GM18951 (cell line): ENCODE measurements around the gene SKOR1.

Source experiments
- POLR2A ChIP-seq: IDR thresholded peaks from 4 replicates; pipeline ENCODE4 v1.6.1; 2011; ENCODE audit warnings: mild to moderate bottlenecking; ENCODE audit not compliant: insufficient read length, insufficient read depth; ENCODE audit errors: extremely low read depth
- in situ Hi-C: fragments of 300-500 bp; cut with MboI; formaldehyde crosslinking; loops from one replicate; pipeline ENCODE4 v1.12.0; 2022; ENCODE audit warnings: low sequenced_read_pairs, mixed read lengths, inconsistent platforms; ENCODE audit not compliant: unreplicated experiment

Gene SKOR1

GRCh38 chr15:67863442-67863987 is 38.2 kb downstream of the SKOR1 start:
- in situ Hi-C loops = loop anchor here (25.0 kb wide), 1 partner anchor 299 kb away; no protein-coding TSS in a partner anchor

GRCh38 chr15:67865331-67865730 is 40.0 kb downstream of the SKOR1 start:
- in situ Hi-C loops = loop anchor here (25.0 kb wide), 1 partner anchor 297 kb away; no protein-coding TSS in a partner anchor

More at GRCh38 chr15:67863442-67863987, 38.2 kb downstream of the SKOR1 start:
- no peak for TF ChIP-seq POLR2A

GRCh38 chr15:67865766-67866165 is 40.5 kb downstream of the SKOR1 start:
- in situ Hi-C loops = loop anchor here (25.0 kb wide), 1 partner anchor 297 kb away; no protein-coding TSS in a partner anchor
- TF ChIP-seq POLR2A = no peak

More at GRCh38 chr15:67865331-67865730, 40.0 kb downstream of the SKOR1 start:
- no peak for TF ChIP-seq POLR2A

GRCh38 chr15:67869701-67870100 is 44.4 kb downstream of the SKOR1 start:
- in situ Hi-C loops = loop anchor here (25.0 kb wide), 1 partner anchor 293 kb away; no protein-coding TSS in a partner anchor
- TF ChIP-seq POLR2A = no peak

GRCh38 chr15:67870868-67871408 is 45.6 kb downstream of the SKOR1 start:
- in situ Hi-C loops = loop anchor here (25.0 kb wide), 1 partner anchor 291 kb away; no protein-coding TSS in a partner anchor
- no peak for TF ChIP-seq POLR2A

GRCh38 chr15:67873777-67874176 is 48.5 kb downstream of the SKOR1 start:
- TF ChIP-seq POLR2A = no peak
- in situ Hi-C loops = loop anchor here (25.0 kb wide), 1 partner anchor 289 kb away; no protein-coding TSS in a partner anchor

GRCh38 chr15:67878712-67879206 is 53.5 kb downstream of the SKOR1 start:
- in situ Hi-C loops = no loop called here
- TF ChIP-seq POLR2A = no peak

DNA sequence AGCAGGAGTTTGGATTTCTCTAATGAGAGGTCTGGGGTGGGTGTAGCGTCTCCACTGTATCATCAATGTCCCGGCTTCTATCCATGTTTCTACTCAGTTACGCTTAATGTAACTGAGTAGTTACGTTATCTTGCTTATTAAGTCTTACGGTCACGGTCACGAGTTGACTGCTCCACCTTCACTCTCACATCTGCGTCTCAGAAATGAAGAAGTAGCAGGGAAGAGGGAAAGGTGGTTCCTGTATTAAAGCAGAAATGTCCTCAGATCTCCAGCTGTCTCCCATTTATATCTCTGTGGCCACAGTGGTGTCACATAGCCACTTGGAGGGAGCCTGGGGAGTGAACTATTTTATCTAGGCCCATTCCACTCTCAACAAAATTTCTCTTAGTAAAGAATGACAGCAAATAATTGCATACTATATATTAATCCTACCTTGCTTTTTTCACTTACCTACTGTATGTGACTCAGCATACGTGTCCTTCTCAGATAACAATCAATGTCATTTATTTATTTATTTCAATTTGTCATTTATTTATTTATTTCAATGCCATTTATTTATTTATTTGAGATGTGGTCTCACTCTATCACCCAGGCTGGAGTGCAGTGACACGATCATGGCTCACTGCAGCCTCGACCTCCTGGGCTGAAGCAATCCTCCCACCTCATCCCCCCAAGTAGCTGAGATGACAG is 54.3 kb downstream of the SKOR1 start:
- no peak for TF ChIP-seq POLR2A
- in situ Hi-C loops = no loop called here

DNA sequence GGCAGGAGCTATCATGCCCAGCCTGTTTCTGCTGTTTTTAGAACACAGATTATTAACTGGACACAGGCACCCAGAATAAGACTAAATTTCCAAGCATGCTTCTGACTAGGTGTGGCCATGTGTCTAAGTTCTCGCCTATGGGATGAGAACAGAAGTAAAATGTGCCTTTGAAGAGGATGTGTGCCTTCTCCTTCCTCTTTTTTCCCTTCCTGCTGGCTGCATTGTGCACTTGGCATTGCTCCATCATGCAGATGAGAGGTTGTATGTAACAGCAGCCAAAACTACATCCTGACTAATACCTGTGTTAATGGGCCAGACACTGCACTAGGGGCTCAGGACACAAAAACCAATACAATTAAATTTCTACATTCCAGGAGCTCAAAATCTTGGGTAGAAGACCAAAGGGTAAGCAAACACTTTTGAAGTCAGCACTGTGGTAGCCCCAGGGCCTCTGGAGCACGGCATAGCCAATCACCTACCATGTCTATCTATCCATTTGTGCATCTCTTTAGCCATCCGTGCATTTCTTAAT is 55.4 kb downstream of the SKOR1 start:
- no peak for TF ChIP-seq POLR2A
- in situ Hi-C loops = no loop called here

GRCh38 chr15:67882487-67883233 is 57.4 kb downstream of the SKOR1 start:
- no peak for TF ChIP-seq POLR2A

GRCh38 chr15:67883234-67883773 is 58.0 kb downstream of the SKOR1 start:
- TF ChIP-seq POLR2A = no peak
- in situ Hi-C loops = no loop called here

More at GRCh38 chr15:67882487-67883233, 57.4 kb downstream of the SKOR1 start:
- in situ Hi-C loops = no loop called here

DNA sequence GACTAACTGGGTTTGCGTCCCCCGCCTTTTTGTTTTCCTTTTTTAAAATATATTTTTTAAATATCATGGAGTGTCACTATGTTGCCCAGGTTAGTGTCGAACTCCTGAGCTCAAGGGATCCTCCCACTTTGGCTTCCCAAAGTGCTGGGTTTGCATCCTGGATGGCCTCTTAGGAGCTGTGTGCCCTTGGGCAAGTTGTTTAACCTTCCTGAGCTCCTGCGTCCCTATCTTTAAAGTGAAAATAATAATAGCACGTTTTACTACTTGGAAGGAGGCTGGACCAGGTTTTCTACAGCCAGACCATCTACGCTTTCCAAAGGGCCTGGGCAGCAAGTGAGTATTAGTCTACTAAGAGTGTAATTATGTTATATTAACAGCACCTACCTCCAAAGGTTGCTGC is 58.7 kb downstream of the SKOR1 start:
- in situ Hi-C loops = no loop called here
- no peak for TF ChIP-seq POLR2A
